ENCODE data around the gene ABI3.

DNA sequence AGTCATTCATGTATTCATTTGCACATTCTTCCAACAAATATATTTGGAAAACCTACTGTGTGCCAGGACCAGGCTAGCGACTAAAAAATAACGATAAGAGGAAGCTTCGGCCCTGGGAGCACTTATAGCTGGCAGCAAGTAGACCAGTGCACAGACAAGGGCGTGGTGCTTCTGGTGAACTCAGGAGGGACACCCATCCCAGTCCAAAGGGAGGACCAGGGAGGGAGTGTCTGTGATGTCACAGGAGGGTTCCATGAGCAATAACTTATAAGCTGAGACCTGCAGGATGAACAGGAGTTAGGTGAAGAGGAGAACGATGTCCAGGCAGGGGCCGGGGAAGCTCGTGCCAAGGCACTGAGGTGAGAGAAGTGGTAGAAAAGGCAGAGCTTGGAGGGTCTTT lies 37.4 kb downstream of the ABI3 start:
- TF ChIP-seq POLR2A (IDR thresholded peaks at IDR 0.05), result no peak
- TF ChIP-seq, protein P1, sequence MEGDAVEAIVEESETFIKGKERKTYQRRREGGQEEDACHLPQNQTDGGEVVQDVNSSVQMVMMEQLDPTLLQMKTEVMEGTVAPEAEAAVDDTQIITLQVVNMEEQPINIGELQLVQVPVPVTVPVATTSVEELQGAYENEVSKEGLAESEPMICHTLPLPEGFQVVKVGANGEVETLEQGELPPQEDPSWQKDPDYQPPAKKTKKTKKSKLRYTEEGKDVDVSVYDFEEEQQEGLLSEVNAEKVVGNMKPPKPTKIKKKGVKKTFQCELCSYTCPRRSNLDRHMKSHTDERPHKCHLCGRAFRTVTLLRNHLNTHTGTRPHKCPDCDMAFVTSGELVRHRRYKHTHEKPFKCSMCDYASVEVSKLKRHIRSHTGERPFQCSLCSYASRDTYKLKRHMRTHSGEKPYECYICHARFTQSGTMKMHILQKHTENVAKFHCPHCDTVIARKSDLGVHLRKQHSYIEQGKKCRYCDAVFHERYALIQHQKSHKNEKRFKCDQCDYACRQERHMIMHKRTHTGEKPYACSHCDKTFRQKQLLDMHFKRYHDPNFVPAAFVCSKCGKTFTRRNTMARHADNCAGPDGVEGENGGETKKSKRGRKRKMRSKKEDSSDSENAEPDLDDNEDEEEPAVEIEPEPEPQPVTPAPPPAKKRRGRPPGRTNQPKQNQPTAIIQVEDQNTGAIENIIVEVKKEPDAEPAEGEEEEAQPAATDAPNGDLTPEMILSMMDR (IDR thresholded peaks at IDR 0.05), result no peak
